COR-L47 (cell line): Measurements from ENCODE around the gene ARHGAP15.
"Not testable (repeated sequence)": the region's sequence is repeated elsewhere in the genome, so short reads cannot be mapped to it uniquely, and the experiment has no call there.

ENCODE experiments used
- DNase-seq: peaks from one replicate; lab custom pipeline; 2025; lab: John Stamatoyannopoulos, UW

Gene ARHGAP15

DNA sequence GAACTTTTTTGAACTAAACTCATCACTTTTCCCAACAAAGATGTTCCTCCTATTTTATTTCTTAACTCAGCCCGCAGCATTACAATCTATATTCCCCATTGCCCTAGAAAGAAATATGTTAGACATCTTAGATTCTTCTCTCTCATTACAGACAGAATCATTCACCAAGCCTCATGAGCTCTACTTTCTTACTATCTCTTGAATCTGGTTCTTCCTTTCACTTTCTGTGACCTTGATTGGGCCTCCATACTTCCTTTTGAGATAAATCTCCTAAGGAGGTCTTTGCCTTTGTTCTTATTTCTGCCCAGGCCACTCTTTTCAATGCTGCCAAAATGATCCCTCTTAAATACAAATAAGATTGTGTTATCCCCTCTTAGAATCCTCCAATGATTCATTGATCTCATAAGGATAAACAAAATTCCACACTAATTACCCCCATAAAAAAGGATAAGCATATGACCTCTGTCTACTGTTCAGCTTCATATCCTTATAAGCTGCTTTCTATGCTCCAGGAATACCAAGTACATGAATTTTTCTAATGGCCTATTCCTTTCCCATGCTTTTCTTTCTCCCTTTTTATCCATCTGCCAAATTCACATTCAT, 400.0 kb downstream of the ARHGAP15 start:
- no peak for DNase-seq

DNA sequence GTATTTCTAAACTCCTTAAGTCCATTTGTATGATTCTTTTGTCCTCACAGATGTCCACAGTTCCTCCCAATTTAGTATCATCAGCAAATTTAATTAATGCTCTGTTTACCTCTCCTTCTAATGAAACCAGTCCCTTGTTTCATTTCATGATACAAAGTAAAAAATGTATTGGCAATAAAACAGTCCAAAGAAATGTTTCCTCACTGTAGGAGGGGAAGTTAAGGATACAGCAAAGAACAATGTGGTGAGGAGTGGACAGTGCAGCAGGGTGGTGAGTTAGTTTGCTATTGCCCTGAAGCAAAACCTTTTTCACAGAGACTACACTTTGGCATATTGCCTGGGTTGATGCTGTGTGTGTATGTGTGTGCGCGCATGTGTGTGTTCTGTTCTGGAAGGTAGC, 401.5 kb downstream of the ARHGAP15 start:
- peak; percentile 57 for DNase-seq

DNA sequence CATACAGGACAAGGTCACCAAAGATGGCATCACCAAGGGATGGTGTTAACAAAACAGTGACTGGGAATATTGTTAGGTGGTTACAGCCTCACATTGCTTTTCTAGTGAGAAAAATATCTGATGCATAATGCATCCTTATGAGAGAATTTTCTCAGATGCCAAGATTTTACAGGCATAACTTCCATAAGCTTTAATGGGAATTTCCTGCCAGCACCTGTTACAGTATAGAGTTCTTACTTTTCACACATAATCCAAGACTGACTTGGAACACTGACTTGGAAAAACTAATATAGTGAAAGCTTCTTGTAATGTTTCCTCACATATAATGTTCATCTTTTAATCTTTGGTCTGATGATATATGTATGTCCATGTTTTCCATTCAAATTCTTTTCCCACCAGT, 402.8 kb downstream of the ARHGAP15 start:
- no peak for DNase-seq

DNA sequence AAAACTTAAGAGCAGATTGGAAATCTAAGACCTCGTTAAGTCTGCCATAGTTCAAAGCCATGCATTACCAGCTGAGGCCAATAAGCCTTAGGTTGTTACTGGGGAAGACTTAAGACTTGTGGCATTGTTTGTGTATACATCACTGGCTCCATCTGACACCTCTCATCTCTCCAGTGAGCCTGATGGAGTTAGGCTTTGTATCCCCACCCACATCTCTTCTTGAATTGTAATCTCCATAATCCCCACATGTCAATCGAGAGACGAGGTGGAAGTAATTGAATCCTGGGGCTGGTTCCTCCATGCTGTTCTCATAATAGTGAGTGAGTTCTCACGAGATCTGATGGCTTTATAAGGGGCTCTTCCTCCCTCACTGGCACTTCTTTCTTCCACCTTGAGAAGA, 404.6 kb downstream of the ARHGAP15 start:
- DNase-seq, result no peak

DNA sequence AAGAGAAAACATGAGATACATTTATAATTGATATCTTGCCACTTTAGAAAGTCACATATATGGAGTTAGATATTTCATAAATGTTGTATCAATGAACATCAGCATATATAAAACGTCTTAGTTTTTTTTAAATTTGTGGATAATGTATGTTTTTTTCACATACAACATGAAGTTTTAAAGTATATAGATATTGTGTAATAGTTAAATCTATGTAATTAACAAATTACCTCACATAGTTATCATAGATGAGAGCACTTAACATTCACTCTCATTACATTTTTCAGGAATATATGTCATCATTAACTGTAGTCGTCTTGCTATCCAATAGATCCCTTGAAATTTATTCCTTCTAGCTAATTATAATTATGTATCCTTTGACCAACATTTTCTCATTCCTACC, 406.6 kb downstream of the ARHGAP15 start:
- DNase-seq, result no peak

DNA sequence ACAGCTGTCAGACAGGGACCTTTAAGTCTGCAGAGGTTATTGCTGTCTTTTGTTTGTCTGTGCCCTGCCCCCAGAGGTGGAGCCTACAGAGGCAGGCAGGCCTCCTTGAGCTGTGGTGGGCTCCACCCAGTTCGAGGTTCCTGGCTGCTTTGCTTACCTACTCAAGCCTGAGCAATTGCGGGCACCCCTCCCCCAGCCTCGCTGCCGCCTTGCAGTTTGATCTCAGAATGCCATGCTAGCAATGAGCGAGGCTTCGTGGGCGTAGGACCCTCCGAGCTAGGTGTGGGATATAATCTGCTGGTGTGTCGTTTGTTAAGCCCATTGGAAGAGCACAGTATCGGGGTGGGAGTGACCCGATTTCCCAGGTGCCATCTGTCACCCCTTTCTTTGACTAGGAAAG, 412.7 kb downstream of the ARHGAP15 start:
- DNase-seq, result not testable (repeated sequence)

DNA sequence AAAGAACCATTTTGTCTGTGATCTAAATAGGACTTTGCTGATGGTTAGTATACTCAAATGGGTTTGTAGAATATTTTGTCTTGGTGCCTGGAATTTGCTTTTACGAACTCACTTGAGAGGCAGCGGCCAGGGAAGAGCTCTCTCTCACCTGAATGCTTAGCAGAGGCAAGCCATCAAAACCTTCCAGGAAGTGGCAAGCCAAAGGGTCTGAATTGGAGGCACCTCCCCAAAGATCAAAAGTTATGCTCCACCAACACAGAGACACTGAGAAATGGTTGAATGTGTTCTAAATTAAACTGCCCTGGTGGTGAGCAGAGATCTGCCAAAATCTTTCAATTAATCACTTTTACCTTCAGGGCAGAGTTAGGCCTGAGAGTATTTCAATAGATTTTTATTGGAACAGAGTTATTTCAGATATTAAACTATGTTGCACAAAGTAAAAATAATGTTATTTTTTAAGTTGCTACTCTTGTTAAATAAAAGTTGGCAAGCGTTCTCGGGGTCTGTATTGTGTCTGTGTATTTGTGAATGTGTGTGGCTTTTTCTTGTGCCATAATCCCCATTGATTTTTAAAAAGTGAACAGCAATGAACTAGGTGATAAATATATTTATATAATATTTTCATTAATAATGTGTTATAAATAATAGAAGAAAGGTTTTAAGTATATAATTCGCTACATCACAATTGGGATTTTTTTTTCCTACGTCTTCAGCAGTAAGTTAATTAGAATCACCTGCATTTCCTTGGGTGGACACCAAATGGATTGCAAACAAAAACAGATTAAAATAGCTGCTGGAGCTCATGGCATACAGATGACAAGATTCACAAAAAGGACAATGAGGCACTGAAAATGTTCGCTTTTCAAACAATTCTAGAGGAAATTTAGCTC, 416.1 kb downstream of the ARHGAP15 start:
- DNase-seq, result no peak

DNA sequence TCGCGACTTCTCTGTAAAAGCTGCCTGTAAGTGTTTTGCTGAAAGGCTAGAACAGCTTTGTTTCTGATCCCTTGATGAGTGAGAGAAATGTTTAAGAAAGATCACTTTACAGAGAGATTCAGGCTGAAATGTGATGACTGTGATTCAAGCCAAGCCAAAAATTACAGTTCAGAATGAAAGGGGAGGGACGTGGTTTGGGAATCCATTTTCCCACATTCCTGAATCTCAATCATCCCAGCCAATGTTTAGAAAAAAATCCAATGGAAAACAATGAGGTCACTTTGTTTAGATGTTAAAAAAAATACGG, 416.7 kb downstream of the ARHGAP15 start:
- no peak for DNase-seq

DNA sequence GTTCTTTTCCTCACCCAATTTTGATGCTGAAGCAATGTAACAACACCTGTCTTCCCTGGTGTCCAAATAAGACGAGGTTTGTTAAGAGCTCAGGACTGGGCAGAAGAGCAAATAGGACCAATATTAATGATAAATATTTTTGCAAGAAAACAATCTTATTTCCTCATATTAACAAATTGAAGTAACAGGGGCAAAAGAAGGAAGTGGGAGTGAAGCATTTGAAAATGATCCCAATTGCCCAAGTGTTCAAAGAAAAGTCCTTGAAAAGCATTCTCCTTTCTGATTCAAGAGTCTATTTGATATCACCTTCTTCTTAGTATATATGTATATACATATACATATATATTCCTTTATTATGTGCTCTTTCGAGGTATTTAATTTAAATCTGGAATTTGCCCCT, 418.8 kb downstream of the ARHGAP15 start:
- DNase-seq, result no peak

DNA sequence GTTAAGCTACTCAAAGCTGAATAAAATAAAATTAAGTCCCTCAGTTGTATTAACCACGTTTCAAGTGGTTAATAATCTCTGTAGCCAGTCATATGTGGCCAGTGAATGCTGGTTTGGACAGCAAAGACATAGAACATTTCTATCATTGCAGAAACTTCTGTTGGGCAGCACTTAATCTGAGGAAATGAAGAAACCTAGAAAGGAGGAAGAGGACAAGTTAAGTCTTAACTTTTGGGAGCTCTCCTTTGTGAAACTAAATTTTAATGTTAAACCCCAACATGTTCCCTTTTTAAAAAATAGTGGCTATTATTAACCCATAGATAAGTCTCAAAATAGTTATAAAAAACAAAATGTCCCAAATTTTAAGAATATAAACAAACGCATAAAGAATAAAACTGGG, 421.3 kb downstream of the ARHGAP15 start:
- no peak for DNase-seq

DNA sequence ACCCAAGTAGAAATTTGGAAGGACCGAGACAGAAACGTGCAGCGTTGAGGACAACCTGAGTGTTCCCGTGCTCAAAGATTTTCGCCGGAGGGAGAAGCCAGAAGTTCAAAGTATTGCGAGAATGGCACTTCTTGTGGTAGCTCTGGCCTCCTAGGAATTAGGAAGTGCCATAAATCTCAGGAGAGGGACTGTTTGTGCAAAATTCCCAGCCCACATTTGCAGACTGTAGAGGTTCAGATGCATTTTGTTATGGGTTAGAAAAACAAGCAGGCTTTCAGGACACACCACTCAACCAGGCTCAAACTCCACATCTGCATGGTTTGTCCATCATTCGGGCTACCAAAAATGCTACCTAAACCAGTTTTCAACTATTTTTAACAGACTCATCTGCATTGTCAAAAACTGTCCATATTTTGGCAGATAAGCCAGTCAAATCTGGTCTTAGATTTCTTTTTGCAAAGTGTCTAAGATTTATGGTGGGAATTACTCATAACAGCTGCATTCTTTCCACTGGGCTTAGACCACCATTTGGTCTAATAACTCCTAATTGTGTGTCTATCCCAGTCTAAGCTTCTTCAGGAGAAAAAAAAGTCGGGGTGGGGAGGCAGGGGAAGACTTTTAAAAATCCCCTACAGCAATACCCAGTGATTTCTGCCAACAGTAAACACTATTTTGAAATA, 422.9 kb downstream of the ARHGAP15 start:
- no peak for DNase-seq

DNA sequence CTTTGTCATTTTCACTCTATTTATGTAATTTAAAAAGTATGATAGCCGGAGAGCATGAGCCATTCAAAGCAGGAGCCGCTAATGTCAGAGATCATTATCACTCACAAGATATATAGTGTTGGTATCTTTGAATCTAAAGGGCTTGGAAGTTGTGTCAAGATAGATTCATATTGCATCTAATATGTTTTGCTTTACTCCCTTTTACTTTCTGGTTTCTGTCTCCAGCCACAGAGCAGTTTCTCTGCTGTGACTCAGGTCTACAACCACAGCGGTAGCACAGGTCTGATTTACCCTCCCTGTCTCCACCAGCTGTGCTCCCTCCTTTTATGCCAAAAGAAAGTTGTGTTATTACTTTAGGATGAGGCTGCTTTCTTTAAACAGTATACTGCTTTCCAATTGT, 424.0 kb downstream of the ARHGAP15 start:
- no peak for DNase-seq

DNA sequence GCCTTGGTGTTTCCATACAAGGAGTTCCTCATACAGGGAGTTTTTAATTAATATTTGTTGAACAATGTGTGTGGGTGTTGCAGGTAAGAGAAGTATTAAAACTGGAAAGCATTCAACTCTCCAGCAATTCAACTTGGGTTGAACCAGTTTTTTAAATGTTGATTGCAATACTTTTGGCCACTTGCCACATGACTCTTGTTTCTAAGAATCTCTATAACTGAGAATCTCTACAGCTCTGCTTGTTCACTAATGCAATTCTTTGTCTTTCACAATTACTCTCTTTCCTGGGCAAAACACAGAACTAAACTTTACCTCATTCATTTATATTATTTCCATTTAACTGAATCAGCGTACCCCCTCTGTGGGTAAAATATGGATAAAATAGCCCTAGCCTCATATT, 429.4 kb downstream of the ARHGAP15 start:
- no peak for DNase-seq

DNA sequence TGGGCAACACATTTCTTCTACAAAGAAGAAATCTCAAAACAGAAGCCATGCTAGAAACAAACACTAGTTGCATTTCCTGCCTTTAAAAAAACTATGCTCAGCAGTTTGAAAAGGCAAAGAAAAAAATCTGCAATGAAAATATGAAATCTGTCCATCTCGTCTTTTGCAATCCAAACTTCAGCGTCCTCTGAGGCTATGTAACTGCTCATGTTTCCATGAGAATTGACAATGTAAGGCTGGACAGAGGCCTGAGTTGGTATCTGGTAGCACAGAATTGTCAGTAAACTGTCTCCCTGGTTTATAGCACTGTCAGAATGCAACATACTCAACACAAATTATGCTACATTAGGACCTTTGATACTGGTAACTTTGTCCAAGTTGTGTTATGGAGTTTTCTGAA, 429.9 kb downstream of the ARHGAP15 start:
- no peak for DNase-seq

DNA sequence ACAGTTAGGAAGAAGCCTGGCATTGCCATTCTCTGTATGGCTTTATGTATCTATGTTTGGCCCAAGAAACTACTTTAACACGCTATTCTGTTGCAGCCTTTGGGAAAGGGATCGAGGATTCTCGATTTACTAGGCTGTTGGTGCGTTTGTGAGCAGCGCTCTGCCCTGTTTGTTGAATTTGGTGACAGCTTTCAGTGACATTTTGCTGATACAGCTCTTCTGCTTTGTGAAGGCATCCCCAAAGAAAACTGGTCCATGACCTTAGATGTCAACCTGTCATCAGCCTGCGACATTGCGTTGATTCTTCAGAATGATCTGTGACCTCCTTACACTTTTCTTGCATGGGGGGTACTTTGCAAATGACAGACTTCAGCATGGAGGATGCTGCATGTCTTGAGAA, 431.5 kb downstream of the ARHGAP15 start:
- no peak for DNase-seq

DNA sequence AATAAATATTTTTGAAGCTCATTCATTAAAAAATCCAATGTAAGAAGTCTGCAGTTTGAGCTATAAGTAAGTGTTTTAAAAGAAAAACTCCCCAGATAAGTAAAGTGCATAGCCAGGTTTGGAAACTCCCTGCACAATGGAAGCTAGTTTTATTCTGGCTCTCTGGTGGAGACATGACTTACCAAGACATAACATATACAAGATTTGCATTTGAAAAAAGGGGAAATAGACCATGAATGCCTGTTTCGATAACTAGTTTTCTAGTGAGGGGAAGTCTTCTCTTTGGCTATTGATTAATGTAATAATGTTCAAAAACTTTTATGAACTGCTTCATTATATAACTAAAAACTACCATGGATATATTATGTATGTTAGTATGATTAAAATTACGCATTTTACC, 435.2 kb downstream of the ARHGAP15 start:
- no peak for DNase-seq

DNA sequence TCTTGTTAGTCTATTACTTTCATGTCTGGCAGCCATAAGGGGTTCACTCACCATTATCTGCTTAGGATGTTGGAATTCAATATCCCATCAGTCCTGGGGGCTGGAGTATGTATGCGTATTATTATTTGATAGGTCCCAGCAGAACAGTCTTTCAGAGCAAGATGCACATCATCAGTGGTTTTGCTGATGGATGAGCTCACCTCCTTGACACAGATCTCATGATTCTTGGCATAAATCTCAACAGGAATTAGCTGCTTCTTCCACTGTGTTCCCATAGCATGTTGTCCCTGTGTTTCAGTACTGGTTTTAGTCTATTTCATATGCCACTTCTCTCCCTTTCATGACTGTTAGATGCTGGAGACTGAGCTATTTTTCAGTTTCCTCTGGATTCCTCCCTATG, 442.5 kb downstream of the ARHGAP15 start:
- no peak for DNase-seq

DNA sequence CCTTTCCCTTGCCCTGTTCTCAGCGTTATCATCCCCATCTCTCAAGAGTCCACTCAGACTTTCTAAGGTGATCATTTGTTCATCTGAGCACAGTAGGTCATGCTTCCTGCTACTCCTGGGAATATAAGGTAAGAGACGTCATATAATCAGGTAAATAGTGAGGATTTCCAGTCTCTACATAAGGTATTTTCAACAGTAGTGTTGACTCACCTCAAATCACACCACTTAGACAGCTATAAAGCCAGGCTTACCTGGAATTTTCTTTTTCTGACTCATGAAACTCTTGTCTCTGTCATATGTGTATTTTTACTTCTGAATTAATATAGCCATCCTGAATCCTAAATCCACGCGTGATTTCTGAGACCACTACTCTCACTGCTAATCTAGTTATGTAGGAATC, 443.2 kb downstream of the ARHGAP15 start:
- no peak for DNase-seq

DNA sequence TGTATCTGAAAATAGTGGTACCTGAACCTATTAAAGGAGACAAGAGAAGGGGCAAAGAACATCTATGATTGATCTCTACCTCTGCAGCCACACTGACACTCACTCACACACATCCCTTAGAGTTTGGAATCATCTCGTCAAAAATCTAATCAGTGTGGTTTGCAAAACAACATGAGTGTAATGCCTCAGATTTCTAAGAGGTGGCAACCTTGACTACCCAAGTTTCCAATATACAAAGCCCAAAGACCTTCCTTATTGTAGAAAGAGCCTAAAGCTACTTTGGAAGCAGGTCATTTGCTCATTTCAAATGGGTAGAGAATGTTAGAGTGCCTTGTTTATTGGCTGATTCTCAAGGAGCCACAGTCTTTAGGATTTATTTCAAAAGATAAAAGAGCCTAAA, 444.9 kb downstream of the ARHGAP15 start:
- DNase-seq, result no peak

DNA sequence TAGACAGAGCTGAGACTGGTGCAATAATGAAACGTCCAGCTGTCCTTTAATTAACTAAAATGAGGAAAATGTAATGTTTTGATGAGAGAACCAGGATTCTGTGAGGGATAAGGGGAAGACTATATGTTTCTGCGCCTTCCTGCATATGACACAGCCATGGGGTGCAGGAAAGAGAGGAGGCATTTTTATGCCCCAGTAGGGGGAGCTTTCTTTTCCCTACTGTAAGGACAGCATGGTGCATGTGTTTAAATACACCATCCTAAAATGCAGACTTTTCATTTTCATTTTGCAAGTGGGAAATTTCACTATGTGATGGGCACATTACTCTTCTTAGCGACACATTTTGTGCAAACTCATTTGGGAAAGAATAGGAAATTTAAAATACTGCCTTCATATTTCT, 446.1 kb downstream of the ARHGAP15 start:
- DNase-seq, result no peak

DNA sequence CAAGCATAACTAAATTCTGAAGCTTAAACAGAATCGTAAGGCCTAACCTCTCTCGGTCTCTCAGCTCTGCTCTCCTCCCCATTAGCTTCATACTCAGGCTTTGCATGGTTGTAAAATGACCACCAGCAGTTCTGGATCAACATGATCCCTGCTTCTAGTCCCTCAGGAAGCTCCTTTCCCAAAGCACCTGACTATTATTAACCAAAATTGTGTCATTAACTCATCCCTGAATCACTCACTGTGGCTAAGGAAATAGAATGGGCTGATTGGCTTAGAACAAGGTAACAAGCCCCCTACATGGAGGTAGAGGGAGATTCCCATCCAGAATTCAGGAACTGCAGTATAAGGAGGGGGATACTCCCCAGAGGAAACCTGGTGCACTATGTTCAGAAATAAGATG, 448.3 kb downstream of the ARHGAP15 start:
- no peak for DNase-seq

DNA sequence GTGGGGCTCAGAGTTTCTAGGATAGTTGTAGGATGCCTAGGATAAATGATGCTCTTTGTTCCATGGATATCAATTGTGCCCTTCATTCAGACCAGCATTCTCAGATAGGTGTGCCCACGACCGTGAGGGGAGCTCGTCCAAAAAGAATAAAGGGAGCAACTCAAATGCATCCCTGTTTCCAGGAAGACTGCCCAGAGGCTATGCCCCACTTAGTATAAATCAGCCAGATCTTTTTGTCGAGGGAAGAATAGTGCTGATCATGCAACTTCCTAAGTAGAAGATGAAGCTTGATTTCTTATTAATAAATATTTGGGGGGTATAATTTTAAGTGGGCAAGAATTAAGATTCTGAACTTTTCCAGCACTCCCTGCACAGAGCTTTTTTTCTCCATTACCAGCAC, 450.2 kb downstream of the ARHGAP15 start:
- DNase-seq, result no peak

DNA sequence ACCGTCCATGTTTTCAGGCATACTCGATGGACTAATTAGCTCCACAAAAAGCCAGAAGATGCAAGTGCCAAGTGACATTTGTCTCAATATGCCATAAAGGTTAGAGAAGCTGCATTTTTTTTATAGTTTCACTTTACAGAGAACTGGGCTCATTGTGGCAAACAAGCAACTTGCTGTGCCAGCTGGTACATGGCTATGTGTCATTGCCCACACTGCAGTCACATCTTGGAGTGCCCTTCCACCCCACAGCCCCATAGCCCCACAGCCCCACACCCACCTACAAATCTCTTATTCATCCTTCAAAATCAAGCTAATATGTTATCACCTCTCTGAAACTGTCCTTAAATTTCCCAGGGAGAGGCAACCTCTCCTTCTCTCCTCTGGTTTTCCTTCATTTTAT, 451.9 kb downstream of the ARHGAP15 start:
- DNase-seq, result no peak
